Kidney (tissue), 14 donors: Measurements from ENCODE around the gene TBC1D10A. TPM values are rescaled to one million over a fixed set of nuclear protein-coding genes. Genes with fewer than 3 reads are reported as not detected.
"Not testable (repeated sequence)": the region's sequence is repeated elsewhere in the genome, so short reads cannot be mapped to it uniquely, and the experiment has no call there.

Source experiments
- DNase-seq, 5 donors: peaks; one replicate each; pipeline ENCODE4 v3.0.0-alpha.2; 2013 to 2020
- FAIRE-seq: peaks from 2 replicates; lab custom pipeline; 2012; peaks lifted over from hg19 to GRCh38; lab: Jason Lieb, UNC
- H3K27ac ChIP-seq, 2 donors: one replicate each; pipeline ENCODE4 v1.7.0; 2013; ENCODE audit warnings: low read depth in 2 of 2, low read length in 2 of 2, inconsistent platforms in 1 of 2
- H3K27me3 ChIP-seq: one replicate; pipeline ENCODE4 v1.7.1; 2013; ENCODE audit warnings: low read length, inconsistent platforms; ENCODE audit not compliant: control insufficient read depth, insufficient read depth
- H3K36me3 ChIP-seq, 3 donors: one replicate each; pipeline versions ENCODE4 v1.7.0 to v1.7.1; 2013; ENCODE audit warnings: low read length in 3 of 3, control low read depth in 1 of 3, inconsistent platforms in 1 of 3; ENCODE audit not compliant: insufficient read depth in 3 of 3, control insufficient read depth in 2 of 3
- H3K4me1 ChIP-seq, 3 donors: one replicate each; pipeline versions ENCODE4 v1.7.0 to v1.7.1; 2013; ENCODE audit warnings: low read length in 3 of 3, inconsistent platforms in 1 of 3, low read depth in 1 of 3; ENCODE audit not compliant: control insufficient read depth in 2 of 3, insufficient read depth in 2 of 3
- H3K4me3 ChIP-seq, 3 donors: one replicate each; pipeline versions ENCODE4 v1.7.0 to v1.8.1; 2013; ENCODE audit warnings: low read length in 3 of 3, control low read depth in 1 of 3, inconsistent platforms in 1 of 3
- H3K9ac ChIP-seq, 3 donors: one replicate each; pipeline versions ENCODE4 v1.7.0 to v1.7.1; 2013; ENCODE audit warnings: low read length in 3 of 3, control low read depth in 1 of 3, inconsistent platforms in 1 of 3
- H3K9me3 ChIP-seq, 3 donors: one replicate each; pipeline versions ENCODE4 v1.7.0 to v1.7.1; 2013; ENCODE audit warnings: low read length in 3 of 3, control low read depth in 1 of 3, inconsistent platforms in 1 of 3; ENCODE audit not compliant: control insufficient read depth in 2 of 3, insufficient read depth in 1 of 3
- CTCF ChIP-seq: IDR thresholded peaks from 3 replicates; pipeline ENCODE4 v1.5.1; 2012; ENCODE audit warnings: mild to moderate bottlenecking, moderate library complexity, borderline replicate concordance; ENCODE audit not compliant: insufficient read depth; ENCODE audit errors: extremely low read depth
- intact Hi-C: fragments of 100-400 bp; cut with DNase I; formaldehyde crosslinking; loops from one replicate; pipeline ENCODE4 v1.11.1; 2022
- polyA plus RNA-seq: library from polyadenylated mRNA; stranded (reverse); fragments of 350-450 nt; fragmentation: Illumina TruSeq; extraction: RNeasy Lipid Tissue Mini Kit (QIAGEN cat#74804); gene quantifications from one replicate; pipeline ENCODE4 v1.2.3, GENCODE V29; 2014; ENCODE audit warnings: low read depth, low replicate concordance; ENCODE audit not compliant: insufficient read depth
- total RNA-seq: library from RNA; stranded (reverse); fragmentation: NEBNext Ultra II Directional; extraction: Animal tissue kit (Norgen Biotek cat#: 25700); gene quantifications from one replicate; pipeline ENCODE4 v1.2.1, GENCODE V29; 2021
- donor health status: control.
- donor health status: control.
- donor health status: control.
- donor health status: control.
- donor health status: control.
- donor health status: DM: yes; HTN: yes; CAD: no.
- donor health status: Normal renal cell carcinoma (clear cell type).

Gene TBC1D10A
- total and polyA plus RNA-seq, 2 donors from 2014 or later: 31.0 to 34.5 TPM

DNA sequence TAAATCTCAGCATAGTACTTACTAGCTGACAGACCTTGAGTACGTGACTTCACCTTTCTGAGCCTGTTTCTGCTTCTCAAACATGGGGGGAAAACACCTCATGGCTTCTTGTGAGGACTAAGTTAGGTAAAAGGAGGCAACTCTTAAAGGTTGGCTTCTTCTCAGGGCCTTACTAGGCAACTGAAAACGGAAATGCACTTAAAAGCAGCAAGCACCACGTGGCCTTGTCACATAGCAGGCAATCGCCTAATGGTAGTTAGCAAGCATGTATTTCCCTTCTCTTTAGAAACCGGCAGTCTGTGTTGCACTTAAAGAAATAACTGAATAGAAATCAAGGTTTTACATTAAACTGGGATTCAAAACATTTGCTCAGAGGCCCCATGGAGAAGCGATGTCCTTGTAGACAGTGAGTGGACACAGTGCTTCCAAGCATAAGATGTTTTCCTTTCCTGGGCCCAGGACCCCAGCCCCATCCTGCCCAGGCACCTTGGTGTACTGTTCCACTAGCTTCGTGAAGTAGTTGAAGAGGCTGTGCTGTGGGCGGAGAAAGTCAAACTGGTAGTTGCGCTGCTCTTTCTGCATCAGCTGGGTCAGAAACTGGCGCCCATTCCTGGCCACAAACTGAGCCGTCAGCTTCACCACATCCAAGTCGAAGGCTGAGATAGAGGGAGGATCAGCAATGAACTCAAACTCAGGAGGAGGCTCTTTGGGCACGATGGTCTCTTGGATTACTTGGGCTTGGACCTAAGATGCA, 17.9 kb upstream of the TBC1D10A start:
- intact Hi-C loops: no loop called here
- Histone ChIP-seq H3K27ac (no peak overlapping the region), H3K9me3 (no peaks in the 10 kb centered on the region), H3K36me3 (peaks cover 24 to 71% (median 67%) of the 10 kb centered on the region in 3 donors), H3K9ac (no peak overlapping the region), H3K4me1 (no peaks in the 10 kb centered on the region), H3K27me3 (no peaks in the 10 kb centered on the region), H3K4me3 (no peak overlapping the region)
- TF ChIP-seq CTCF: no peak
- FAIRE-seq (no peak), DNase-seq (no peak)

DNA sequence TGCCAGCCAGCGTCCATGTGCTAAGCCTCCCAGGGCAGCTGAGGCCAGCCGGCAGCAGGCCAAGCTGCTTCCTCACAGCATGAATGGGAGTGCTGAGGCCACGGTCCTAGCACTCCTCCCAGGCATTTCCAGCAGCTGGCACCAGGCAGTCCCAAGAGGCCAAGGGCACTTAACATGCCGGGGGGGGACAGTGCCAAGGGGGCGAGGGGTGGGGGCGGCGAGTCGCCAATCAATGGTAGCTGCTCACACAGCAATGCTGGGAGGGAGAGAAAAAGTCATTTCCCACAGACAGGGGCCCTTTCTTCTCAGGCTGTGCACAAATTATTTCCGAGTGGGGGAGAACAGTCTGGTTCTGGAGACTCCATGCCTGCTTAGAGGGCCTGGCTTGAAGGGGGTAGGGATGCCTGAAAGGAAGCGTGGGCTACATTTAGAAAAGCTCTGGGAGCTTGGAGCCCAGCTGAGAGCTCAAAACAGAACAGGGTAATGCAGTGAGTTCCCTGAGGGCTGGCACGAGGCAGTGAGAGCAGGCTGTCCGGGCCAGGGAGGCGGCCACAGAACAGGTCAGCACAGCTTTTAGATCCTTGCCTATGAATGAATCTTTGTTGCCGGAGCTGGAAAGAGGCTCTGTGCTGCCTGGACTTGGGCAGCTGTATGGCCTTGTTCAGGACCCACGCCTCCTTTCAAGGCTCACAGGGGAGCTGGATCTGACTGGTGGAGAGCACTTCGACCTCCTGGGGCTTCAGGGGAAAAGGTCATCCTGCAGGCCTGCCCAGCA, 14.4 kb upstream of the TBC1D10A start:
- Histone ChIP-seq H3K36me3 (peaks cover 24 to 90% (median 89%) of the 10 kb centered on the region in 3 donors), H3K27ac (no peak overlapping the region), H3K9ac (no peak overlapping the region), H3K9me3 (no peaks in the 10 kb centered on the region), H3K4me3 (no peak overlapping the region), H3K4me1 (no peaks in the 10 kb centered on the region), H3K27me3 (no peaks in the 10 kb centered on the region)
- DNase-seq (no peak), FAIRE-seq (no peak)
- intact Hi-C loops: no loop called here
- TF ChIP-seq CTCF: no peak

GRCh38 chr22:30338802-30339201, 12.1 kb upstream of the TBC1D10A start:
- intact Hi-C loops: no loop called here
- no peak for DNase-seq
- TF ChIP-seq CTCF: no peak

DNA sequence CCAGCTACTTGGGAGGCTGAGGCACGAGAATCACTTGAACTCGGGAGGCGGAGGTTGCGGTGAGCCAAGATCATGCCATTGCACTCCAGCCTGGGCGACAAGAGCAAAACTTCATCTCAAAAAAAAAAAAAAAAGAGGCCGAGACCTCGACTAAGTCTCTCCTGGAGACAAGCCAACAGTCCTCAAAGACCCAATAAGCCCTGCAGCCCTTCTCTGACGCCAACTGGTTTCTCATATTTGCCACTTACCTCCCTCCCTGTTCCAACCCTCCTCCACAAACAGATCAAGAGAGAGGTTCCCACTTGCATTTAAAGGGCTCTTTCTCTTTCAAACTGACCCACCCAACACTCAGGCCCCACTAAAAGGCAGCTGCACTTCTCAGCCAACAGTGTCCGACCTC, 11.6 kb upstream of the TBC1D10A start:
- H3K9me3 ChIP-seq, H3K4me3 ChIP-seq, H3K4me1 ChIP-seq, intact Hi-C loops, H3K27ac ChIP-seq, DNase-seq, H3K27me3 ChIP-seq, H3K9ac ChIP-seq, FAIRE-seq: not testable (repeated sequence)
- H3K36me3 ChIP-seq: peaks cover 21 to 90% (median 90%) of the 10 kb centered on the region in 3 donors

More at GRCh38 chr22:30338802-30339201, 12.1 kb upstream of the TBC1D10A start:
- Histone ChIP-seq H3K9ac (no peak overlapping the region), H3K27ac (no peak overlapping the region), H3K9me3 (no peaks in the 10 kb centered on the region), H3K27me3 (no peaks in the 10 kb centered on the region), H3K4me3 (no peak overlapping the region), H3K36me3 (peaks cover 21 to 90% (median 89%) of the 10 kb centered on the region in 3 donors), H3K4me1 (no peaks in the 10 kb centered on the region)
- FAIRE-seq: no peak
